ENCODE data around the gene KIAA0319L.

KIAA0319L gene

DNA sequence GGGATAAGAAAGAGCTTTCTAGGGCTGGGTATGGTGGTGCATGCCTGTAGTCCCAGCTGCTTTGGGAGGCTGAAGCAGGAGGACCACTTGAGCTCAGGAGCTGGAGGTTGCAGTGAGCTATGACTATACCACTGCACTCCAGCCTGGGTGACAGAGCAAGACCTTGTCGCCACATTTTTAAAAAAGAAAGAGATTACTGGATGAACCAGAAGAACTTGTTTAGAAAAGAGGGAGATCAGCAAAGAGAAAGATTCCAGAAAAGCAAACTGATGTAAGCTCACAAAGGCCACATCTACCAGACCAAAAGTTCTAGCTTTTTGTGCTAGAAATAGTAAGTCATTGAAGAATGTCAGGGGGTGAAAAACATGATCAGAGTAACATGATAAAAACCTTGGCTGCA is 117.6 kb downstream of the KIAA0319L start:
- DNase-seq = no peak

DNA sequence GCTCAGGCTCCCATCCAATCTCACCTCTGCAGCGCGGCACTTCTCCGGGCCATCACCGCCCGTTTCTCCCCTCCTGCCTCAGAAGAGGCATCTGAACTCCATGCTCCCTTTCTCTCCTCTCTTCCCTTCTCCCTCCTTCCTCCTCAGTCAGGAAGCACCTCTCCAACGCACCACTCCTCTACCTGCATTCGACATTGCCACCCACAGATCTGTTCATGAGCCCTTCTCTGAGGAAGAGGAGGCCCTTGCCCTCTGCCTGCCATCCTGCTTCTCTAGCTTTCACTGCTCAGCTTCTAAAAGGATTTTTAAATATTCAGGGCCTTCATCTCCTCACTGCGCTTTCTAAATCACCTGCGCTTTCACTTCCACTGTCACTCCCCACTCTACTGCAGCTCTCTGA is 120.0 kb downstream of the KIAA0319L start:
- no peak for DNase-seq

DNA sequence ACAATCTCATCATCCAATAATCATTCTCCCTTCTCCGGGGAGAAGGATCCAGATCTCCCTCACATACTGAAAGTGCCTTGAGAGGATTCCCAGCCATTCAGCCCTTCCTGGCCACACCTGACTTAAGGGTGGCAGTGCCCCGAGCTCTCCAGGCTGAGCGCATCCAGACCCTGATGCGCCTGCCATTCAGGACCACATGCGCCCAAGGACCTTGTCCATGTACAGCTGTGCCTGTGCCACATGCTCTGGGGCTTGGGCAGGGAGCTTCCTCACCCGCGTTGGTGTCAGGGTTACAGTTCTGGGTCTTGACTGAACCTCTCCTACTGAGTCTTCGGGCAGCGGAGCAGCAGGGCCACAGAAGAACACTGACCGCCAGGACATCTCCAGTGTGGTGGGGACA is 121.1 kb downstream of the KIAA0319L start:
- no peak for DNase-seq

DNA sequence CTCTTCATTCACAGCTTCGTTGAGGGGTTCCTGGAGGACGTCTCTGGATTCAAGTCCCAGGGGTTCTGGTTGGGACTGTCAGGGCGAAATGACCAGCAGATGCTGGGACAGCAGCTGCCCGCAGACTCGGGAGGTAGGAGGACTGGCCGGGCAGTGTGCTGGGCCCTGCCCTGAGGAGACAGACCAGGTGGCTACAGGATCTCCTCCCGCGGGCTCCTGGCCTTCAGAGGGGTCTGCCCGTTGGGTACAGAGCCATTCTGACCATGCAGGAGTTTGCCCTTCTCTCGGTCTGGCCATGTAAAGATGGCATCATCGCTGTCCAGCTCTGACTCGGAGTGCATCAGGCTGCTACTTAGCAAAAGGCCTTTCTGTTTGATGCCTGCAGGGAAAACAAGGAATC is 122.5 kb downstream of the KIAA0319L start:
- no peak for DNase-seq

DNA sequence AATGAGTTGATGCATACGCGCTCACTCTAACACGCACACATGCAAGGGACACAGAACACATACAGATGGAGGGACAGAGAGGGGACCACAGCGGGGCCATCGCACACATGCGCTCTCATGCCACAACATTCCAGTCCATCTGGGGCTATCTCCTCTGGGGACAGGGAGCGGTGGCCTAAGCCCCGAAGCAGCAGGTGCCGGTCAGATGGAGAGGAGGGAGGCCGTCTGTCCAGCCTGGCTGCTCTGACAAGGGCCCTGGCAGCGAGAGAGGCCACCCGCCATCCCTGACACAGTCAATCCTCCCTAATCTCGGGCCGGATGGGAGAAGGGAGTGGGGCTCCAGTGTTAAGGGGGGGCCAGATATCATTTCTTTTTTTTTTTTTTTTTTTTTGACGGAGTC is 123.5 kb downstream of the KIAA0319L start:
- no peak for DNase-seq

DNA sequence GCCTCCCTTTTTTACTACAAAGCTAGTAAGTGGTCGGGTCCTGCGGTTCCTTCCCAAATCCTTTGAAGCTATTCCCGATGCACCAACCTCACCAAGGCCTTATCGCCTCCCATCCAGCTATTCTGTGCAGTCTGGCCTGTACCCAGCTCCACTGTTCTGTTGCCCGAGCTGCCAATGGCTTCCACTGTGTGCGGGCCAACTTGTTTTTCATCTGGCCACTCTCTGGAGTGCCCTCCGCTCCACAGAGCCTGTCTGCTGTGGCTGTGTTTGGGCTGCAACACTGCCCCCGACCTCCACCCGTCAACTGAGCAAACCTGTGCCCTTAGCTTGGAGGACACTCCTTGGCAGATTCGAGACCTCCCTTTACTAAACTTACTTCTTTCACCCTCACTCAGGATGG is 125.0 kb downstream of the KIAA0319L start:
- no peak for DNase-seq

DNA sequence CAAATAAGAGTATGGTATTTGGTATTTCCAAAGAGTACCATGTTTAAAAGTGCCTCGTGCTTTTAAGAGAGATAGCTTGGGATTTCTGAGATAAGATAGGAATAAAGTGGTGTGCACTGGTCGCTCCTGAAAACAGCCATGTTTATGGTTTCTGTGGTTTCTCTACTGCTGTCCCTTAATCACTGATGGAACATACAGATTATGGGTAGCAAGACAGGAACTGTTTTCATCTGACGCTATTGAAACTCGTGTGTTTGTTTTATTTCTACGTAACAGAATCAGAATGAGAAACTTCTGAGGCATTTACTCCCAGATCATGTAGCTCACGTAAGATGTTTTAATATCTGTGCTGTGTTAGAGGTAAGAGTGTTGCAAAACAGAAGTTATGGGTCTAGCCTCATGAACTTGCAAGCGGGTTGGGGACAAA is 126.0 kb downstream of the KIAA0319L start:
- DNase-seq = no peak

DNA sequence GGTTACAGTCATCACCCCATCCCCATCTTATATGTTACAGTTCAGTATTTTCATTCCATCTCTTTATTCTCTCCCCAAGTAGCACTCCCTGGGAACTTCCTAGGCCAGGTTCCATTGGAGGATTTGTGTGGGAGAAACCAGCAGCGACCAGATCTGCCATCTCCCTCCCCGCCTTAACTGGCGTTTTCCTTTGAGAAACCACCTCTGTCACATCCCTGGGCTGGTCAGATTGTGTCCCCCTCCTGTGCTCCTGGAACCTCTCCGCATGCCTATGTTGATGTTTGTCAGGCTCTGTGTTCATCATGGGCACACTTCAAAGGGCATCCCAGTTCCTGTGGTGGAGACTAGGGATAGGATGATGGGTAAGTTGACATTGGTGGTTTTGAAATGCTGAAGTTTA is 126.4 kb downstream of the KIAA0319L start:
- no peak for DNase-seq

DNA sequence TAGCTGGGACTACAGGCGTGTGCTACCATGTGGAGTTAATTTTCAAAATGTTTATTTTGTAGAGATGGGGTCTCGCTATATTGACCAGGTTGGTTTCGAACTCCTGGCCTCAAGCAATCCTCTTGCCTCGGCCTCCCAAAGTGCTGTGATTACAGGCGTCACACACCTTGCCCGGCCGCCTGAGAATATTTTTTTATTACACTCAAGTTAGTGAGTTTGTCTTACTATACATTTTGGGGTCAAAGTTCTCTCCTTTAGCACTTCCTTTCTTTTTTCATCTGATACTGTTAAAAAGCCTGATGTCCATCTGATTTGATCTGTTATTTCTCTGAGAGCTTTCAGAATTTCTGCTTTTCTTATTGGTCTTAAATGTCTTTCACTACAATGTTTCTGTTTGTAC is 128.8 kb downstream of the KIAA0319L start:
- DNase-seq = no peak

DNA sequence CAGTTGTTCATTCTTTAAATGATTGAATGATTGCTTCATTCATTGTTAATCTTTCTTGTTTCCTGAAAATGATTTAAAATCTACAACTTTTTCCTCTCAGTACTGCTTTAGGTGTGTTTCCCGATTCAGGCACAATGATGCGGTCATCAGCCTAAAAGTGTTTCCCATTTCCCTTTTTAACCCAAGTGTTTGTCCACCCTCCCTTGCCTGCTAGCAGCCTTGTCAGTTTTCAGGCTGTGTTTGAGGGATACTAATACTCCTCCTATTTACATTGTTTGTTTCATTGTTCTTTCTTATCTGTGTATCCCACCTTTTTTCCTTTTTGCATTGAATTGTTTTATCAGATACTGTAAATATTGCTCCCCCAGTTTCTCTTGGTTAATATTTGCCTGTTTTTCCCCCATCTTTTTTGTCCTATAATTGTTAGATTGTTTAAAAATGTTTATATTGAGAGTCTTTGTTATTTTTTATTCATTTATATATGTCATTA is 131.1 kb downstream of the KIAA0319L start:
- no peak for DNase-seq

DNA sequence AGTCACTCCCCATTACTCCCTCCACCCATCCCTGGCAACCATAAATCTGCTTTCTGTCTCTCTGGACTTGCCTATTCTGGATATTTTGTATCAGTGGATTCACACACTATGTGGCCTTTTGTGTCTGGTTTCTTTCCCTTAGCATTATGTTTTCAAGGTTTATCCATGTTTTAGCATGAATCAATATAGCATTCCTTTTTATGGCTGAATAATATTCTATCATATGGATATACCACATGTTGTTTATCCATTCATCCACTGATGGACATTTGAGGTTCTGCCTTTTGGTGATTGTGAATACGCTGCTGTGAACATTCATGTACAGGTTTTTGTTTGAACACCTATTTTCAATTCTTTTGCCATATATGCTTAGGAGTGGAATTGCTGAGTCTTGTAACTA is 148.3 kb downstream of the KIAA0319L start:
- DNase-seq = no peak

DNA sequence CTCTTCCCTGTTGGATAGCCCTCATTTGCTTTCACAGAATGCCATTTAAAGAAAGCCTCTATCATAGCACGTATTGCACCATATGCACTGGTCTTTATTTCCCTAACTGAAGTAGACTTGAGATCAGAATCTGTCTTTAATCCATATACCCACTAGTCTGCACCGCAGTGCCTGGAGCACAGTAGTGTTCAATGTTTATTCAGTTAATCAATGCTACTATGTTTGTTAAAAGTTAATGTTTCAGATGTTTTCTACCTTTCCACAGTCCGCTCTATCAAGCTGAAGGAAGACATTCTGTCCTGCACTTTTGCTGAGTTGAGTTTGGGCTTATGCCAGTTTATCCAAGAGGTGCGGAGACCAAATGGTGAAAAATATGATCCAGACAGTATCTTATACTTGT is 149.5 kb downstream of the KIAA0319L start:
- DNase-seq = no peak

DNA sequence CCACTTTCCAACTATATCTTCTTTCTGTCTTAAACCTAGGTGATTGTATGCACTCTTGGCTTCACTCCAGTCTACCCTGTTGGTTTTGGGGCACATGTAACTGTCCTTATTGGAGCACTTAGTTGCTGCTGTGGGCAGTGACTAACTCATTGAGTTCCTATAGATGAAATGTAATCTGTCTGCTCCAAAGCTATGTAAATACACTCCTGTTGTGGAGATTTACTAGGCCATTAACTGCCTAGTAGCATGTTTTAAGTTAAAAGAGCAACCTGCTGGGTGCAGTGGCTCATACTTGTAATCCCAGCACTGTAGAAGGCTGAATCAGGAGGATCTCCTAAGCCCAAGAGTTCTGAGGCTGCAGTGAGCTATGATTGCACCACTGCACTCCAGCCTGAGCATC is 151.1 kb downstream of the KIAA0319L start:
- DNase-seq = no peak

DNA sequence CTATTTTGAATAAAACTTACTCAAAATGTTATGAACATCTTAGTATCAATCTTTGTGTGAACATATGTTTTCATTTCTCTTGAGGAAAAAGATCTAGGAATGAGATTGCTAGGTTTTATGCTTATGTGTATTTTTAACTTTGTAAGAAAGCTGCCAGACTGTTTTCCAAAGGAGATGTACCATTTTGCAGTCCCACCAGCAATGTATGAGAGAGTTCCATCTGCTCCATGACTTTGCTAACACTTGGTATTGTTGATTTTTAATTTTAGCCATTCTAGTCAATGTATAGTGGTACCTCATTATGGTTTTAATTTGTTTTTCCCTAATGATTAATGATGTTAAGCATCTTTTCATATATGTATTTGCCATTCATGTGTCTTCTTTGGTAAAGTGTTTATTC is 156.2 kb downstream of the KIAA0319L start:
- DNase-seq = no peak

DNA sequence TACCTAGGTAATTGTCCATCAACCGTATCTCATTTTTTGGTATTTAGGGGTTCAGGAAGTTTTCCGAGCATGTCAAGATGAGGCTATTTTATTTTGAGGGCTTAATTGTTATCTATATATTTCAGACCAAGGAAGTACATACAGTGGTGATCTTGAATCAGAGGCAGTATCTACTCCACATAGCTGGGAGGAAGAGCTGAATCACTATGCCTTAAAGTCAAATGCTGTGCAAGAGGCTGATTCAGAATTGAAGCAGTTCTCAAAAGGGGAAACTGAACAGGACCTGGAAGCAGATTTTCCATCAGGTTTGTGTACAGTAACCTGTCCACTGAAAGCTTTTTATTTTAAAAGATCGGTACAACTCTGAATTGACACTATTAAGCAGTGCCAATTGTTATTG is 158.5 kb downstream of the KIAA0319L start:
- DNase-seq = no peak

DNA sequence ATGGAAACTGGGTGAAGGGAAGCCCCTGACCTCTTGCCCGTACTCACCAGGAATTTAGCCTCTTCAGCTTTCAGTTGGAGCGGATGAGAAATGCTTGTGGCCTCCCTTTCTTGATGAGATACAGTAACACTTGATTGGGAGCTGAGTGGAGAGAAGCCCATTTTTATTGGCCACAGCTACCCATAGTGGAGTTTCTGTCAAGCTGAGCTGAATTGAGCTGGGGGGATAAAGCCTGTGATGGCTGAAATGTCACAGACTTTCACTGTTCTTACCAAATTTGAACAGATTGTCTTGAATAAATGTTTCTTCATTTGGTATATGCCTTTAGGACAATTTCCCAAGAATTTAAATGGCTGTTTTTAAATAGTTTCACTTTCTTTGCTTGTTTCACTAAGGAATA is 162.8 kb downstream of the KIAA0319L start:
- DNase-seq = no peak

DNA sequence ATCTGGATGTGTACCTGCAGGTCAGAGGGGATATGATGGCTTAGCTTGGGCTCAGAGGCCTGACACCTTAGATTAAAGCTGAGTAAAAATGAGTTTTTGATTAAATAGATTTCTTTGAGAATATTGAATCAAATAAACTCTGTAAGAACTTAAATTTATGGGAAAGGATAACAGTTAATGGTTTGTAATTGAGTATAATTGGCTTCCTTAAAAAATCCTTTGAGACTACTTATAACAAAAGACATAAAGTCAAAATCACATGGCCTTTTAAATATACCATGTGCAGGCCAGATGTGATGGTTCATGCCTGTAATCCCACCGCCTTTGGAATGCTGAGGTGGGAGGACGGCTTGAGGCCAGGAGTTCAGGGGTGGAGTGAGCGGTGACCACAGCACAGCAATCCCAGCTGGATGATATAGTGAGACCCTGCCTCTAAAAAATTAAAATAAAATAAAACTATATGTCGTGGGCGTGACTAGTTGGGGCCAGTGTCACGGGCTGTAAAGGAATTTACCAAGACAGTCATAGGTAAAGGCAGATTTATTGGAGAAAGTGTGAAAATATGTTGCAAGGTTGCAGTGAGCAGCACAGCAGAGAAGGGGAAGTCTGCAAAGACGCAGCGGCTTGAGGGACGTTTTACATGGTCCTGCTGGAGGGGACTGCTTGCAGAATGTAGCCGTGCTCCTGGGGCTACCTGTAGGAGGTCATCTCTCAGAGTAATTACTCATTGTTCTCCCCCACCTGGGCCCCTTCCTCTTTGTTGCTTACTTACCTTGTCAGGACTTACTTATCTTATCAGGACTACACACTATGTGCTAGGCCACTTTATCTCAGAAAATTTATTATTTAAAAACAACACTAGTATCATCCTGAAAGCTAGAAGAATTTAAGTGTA is 166.4 kb downstream of the KIAA0319L start:
- no peak for DNase-seq

DNA sequence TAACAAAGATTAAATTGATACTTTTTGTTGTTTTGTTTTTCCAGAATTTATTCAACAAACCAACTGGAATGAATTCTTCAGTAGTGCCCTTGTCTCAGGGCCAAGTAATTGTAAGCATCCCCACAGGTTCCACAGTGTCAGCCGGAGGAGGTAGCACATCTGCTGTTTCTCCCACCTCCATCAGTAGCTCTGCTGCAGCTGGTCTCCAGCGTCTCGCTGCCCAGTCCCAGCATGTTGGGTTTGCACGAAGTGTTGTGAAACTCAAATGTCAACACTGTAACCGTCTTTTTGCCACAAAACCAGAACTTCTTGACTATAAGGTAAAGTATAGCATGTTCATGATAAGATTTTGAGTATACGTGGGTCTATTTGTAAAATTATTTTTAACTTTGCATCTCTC is 170.2 kb downstream of the KIAA0319L start:
- no peak for DNase-seq

DNA sequence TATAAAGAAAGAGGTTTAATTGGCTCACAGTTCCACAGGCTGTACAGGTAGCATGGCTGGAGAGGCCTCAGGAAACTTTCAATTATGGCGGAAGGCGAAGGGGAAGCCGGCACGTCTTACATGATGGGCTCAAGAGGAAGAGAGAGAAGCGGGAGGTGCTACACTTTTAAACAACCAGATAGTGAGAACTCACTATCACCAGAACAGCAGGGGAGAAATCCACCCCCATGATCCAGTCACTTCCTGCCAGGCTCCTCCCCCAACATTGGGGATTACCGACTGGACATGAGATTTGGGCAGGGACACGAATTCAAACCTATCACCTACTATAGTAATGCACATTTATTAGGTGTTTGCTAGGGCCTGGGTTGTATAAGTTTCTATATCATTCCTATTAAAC is 170.9 kb downstream of the KIAA0319L start:
- no peak for DNase-seq
